HG03025 (cell line): ENCODE data around the gene NWD2.
"Not testable (repeated sequence)": the region's sequence is repeated elsewhere in the genome, so short reads cannot be mapped to it uniquely, and the experiment has no call there.

Experiments
- ATAC-seq: cut with Tn5 transposase; IDR thresholded peaks from one replicate; pipeline ENCODE4 v1.9.1; 2021; ENCODE audit warnings: mild to moderate bottlenecking, moderate library complexity; ENCODE audit not compliant: unreplicated experiment, low FRiP score

Gene NWD2

GRCh38 chr4:37389366-37389765 lies 144.8 kb downstream of the NWD2 start:
- ATAC-seq = no peak

GRCh38 chr4:37389967-37390580 lies 145.5 kb downstream of the NWD2 start:
- ATAC-seq = peak; percentile 67

- ATAC-seq = no peak
These were observed 148.1 kb downstream of the NWD2 start for GRCh38 chr4:37392521-37393255.

GRCh38 chr4:37393321-37393720 lies 148.8 kb downstream of the NWD2 start:
- ATAC-seq = no peak

GRCh38 chr4:37393889-37394288 lies 149.3 kb downstream of the NWD2 start:
- no peak for ATAC-seq

GRCh38 chr4:37397505-37397904 lies 153.0 kb downstream of the NWD2 start:
- ATAC-seq = no peak

- peak; percentile 90 for ATAC-seq
These were observed 155.8 kb downstream of the NWD2 start for GRCh38 chr4:37400241-37400881.

GRCh38 chr4:37407938-37408826 lies 163.6 kb downstream of the NWD2 start:
- not testable (repeated sequence) for ATAC-seq

GRCh38 chr4:37413612-37414011 lies 169.1 kb downstream of the NWD2 start:
- not testable (repeated sequence) for ATAC-seq

- ATAC-seq = no peak
These were observed 171.4 kb downstream of the NWD2 start for GRCh38 chr4:37415845-37416369.

GRCh38 chr4:37421614-37422013 lies 177.1 kb downstream of the NWD2 start:
- ATAC-seq = no peak

GRCh38 chr4:37422102-37422501 lies 177.6 kb downstream of the NWD2 start:
- no peak for ATAC-seq

GRCh38 chr4:37422638-37423037 lies 178.1 kb downstream of the NWD2 start:
- ATAC-seq = no peak

GRCh38 chr4:37423310-37423709 lies 178.8 kb downstream of the NWD2 start:
- ATAC-seq = no peak

- no peak for ATAC-seq
These were observed 180.2 kb downstream of the NWD2 start for GRCh38 chr4:37424753-37425152.

GRCh38 chr4:37425857-37426256 lies 181.3 kb downstream of the NWD2 start:
- ATAC-seq = no peak

- ATAC-seq = no peak
These were observed 182.7 kb downstream of the NWD2 start for GRCh38 chr4:37427193-37427592.

GRCh38 chr4:37429906-37430305 lies 185.4 kb downstream of the NWD2 start:
- ATAC-seq = no peak

- ATAC-seq = no peak
These were observed 186.3 kb downstream of the NWD2 start for GRCh38 chr4:37430718-37431416.

- no peak for ATAC-seq
These were observed 186.8 kb downstream of the NWD2 start for GRCh38 chr4:37431417-37431743.
